Subcutaneous abdominal adipose tissue (tissue), 5 donors: ENCODE data around the gene SLC39A2.
A peak's percentile ranks its signal among the peaks of the same experiment; 100 is the strongest.
"Not testable (repeated sequence)": the region's sequence is repeated elsewhere in the genome, so short reads cannot be mapped to it uniquely, and the experiment has no call there.

Experiments used
- H3K27ac ChIP-seq: one replicate; pipeline ENCODE4 v1.7.0; 2013; ENCODE audit warnings: low read depth, mild to moderate bottlenecking, inconsistent platforms, low read length, moderate library complexity
- H3K27me3 ChIP-seq, 5 donors: one replicate each; pipeline ENCODE4 v1.7.0; 2013; ENCODE audit warnings: low read length in 5 of 5, inconsistent platforms in 1 of 5; ENCODE audit not compliant: control insufficient read depth in 5 of 5, insufficient read depth in 4 of 5
- H3K36me3 ChIP-seq, 5 donors: one replicate each; pipeline ENCODE4 v1.7.0; 2013; ENCODE audit warnings: low read length in 5 of 5; ENCODE audit not compliant: control insufficient read depth in 5 of 5, insufficient read depth in 5 of 5
- H3K4me1 ChIP-seq, 5 donors: one replicate each; pipeline ENCODE4 v1.7.0; 2013; ENCODE audit warnings: low read length in 5 of 5, mild to moderate bottlenecking in 3 of 5, moderate library complexity in 1 of 5; ENCODE audit not compliant: control insufficient read depth in 5 of 5, insufficient read depth in 5 of 5
- H3K4me3 ChIP-seq, 5 donors: one replicate each; pipeline ENCODE4 v1.7.0; 2013; ENCODE audit warnings: low read length in 5 of 5, low read depth in 1 of 5
- H3K9ac ChIP-seq, 5 donors: one replicate each; pipeline ENCODE4 v1.7.0; 2013; ENCODE audit warnings: low read length in 5 of 5, mild to moderate bottlenecking in 4 of 5, moderate library complexity in 3 of 5
- H3K9me3 ChIP-seq, 5 donors: one replicate each; pipeline ENCODE4 v1.7.0; 2013; ENCODE audit warnings: low read length in 5 of 5; ENCODE audit not compliant: control insufficient read depth in 5 of 5
- donor health status: healthy.
- donor health status: healthy.
- donor health status: healthy.
- donor health status: healthy.
- donor health status: healthy.

Gene SLC39A2, protein sequence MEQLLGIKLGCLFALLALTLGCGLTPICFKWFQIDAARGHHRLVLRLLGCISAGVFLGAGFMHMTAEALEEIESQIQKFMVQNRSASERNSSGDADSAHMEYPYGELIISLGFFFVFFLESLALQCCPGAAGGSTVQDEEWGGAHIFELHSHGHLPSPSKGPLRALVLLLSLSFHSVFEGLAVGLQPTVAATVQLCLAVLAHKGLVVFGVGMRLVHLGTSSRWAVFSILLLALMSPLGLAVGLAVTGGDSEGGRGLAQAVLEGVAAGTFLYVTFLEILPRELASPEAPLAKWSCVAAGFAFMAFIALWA

DNA sequence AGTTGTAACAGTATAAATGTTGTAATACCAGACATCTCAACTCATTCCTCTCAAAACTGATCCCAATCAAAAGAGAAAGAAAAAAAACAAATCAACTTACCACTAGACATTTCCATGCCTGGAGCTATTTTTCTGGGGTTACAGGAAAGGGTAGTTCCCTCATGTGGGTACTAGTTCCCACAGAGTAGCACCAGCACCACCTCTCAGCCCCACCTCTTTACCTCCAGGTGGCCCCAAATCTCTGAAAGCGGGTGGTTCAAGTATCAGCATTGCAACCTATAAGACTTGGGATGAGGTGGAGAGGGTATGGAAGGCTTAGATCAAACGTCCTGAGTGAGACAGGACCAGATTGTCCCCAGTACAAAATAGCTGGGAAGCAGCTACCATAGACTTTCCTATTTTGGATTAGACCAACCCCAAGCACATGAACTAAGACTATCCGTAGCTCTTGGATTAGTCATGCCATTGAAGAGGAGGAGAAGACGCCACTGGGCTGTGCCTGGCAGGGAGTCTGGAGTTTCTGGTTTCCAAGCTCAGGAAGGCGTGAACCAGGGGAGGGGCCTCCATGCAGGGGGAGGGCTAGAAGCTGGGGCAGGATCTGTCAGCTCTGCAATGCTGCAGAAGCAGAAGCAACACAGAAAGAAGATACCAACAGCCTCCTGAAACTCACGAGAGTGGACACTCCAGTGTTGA, at the start of gene SLC39A2:
SLC39A2 (plus strand) TSS at position 620 of the 693 bp plus-strand sequence. CDS start 154 bp downstream, outside the sequence.
- H3K27ac ChIP-seq = peak within 1 kb of the TSS; percentile 23

DNA sequence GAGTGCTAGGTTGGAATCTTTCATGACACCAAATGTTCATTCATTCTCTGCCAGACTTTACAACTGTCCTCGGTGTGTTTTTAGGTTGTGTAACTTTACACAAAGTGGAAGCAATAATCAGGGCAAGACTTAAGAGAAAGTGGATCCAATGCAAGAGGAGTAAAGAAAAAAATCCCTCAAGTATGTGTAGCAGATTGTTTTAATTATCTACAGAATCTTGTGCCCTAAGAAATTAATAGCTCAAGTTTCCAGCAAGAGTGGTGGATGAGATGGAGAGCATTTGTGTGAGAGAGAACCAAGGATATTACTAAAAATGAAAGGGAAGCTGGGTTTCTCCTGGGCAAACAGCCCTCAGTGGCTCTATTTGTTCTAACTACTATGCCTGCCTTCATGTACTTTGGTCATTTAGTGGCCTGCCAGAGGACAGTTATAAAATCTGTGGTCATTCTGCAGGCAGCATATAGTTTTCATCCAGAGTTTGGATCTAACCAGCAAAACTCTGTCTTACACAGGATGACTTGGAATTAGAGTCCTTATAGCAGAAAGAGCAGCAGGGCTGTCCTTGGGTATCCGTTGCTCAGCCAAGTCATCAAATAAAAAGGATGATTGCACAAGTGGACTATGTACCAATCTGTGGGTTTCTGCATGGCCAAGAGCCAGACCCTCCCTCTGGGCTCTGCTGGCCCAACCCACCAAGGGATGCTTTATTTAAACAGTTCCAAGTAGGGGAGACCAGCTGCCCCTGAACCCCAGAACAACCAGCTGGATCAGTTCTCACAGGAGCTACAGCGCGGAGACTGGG, 44.2 kb upstream of the SLC39A2 start, which contains the start of gene RNASE2:
RNASE2 (plus strand) TSS at position 752 of the 802 bp plus-strand sequence. CDS start 285 bp downstream, outside the sequence.
- H3K4me1 ChIP-seq, H3K9me3 ChIP-seq, H3K9ac ChIP-seq, H3K36me3 ChIP-seq, H3K4me3 ChIP-seq, H3K27me3 ChIP-seq, H3K27ac ChIP-seq: not testable (repeated sequence)

More for the DNA sequence above, at the start of gene SLC39A2:
- Histone ChIP-seq H3K4me3 (no peak within 1 kb of the TSS), H3K9me3 (no peaks in the 10 kb centered on the region), H3K36me3 (peaks cover 25 to 38% (median 37%) of the 10 kb centered on the region in 5 donors), H3K27me3 (no peaks in the 10 kb centered on the region), H3K4me1 (peaks cover 2 to 9% (median 4%) of the 10 kb centered on the region in 5 donors), H3K9ac (no peak within 1 kb of the TSS)

DNA sequence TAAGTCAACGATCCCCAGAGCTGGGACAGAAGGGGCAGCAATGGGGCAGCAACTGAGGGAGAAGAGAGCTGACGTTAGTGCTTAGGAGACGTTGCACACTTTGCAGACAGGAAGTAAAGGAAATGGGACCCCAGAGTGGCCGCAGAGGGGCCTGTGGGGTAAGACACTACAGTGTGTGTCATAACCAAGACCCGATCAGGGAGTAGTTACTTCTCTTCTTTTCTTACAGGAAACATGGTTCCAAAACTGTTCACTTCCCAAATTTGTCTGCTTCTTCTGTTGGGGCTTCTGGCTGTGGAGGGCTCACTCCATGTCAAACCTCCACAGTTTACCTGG, 43.6 kb upstream of the SLC39A2 start:
- not testable (repeated sequence) for H3K4me3 ChIP-seq, H3K9ac ChIP-seq, H3K27ac ChIP-seq

DNA sequence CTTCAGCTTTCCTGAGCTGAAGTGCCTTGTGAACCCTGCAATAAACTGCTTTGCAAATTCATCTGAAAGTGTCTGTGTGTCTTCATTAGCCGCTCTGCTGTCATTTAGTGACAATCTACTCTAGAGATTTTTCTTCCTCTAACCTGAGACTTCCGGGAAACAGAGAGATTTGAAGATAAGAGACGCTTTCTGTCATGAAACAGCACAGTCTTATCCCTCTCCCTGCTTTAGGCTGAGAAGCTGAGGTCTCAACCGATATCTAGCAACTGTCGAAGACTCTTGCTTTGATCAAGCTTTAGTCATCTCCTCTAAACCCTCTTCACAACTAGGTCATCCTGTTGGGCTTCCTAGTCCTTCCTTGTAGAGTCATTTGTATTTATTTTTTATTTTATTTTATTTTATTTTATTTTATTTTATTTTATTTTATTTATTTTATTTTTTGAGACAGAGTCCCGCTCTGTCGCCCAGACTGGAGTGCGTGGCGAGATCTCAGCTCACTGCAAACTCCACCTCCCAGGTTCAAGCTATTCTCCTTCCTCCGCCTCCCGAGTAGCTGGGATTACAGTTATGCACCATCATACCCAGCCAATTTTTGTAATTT, 42.6 kb upstream of the SLC39A2 start:
- H3K27ac ChIP-seq = no peak overlapping the region
- H3K4me3 ChIP-seq = no peak overlapping the region
- H3K27me3 ChIP-seq = peaks cover 0 to 3% (median 0%) of the 10 kb centered on the region in 5 donors
- no peaks in the 10 kb centered on the region for H3K36me3 ChIP-seq
- H3K4me1 ChIP-seq = no peaks in the 10 kb centered on the region
- no peaks in the 10 kb centered on the region for H3K9me3 ChIP-seq
- no peak overlapping the region for H3K9ac ChIP-seq

More for the DNA sequence above, 43.6 kb upstream of the SLC39A2 start:
- not testable (repeated sequence) for H3K4me1 ChIP-seq, H3K36me3 ChIP-seq, H3K9me3 ChIP-seq, H3K27me3 ChIP-seq

DNA sequence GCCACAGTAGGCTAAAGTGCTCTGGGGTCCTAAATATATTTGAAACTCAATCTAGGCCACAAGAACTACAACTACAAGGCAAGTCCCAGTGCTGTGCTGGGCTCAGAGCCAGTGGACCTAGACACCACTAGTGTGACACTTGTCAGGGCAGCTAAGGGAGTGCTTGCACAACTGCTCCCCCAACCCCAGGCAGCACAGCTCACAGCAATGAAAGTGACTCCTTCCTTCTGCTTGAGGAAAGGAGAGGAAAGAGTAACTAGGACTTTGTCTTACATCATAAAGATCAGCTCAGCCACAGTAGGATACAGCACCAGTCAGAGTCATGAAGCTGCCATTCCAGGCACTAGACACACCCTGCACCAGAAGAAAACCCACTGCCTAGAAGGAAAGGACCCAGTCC, 40.1 kb upstream of the SLC39A2 start:
- H3K9ac ChIP-seq, H3K4me1 ChIP-seq, H3K4me3 ChIP-seq, H3K27me3 ChIP-seq, H3K36me3 ChIP-seq, H3K27ac ChIP-seq, H3K9me3 ChIP-seq: not testable (repeated sequence)

DNA sequence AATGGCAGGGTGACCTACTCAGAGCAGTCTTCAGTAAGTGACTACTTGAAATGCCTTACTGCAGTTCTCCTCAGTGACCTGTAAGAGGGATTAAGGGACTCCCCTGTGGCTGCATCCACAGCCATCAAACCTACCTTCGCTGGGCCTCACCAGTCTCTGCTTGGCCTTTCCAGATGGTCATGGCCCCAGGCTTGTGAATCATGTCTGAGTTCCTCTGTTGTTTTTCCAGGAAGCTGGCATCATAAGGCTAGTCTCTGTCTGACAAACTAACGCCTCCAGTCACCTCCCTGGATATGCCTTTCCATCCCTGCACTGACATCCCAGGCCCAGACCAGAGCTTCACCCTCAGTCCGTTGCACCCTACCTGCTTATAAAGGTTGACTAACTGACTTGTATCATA, 29.8 kb upstream of the SLC39A2 start:
- Histone ChIP-seq H3K4me1 (peaks cover 2 to 15% (median 14%) of the 10 kb centered on the region in 5 donors), H3K27me3 (peaks cover 0 to 4% (median 1%) of the 10 kb centered on the region in 5 donors), H3K27ac (no peak overlapping the region), H3K36me3 (no peaks in the 10 kb centered on the region), H3K9ac (no peak overlapping the region), H3K9me3 (no peaks in the 10 kb centered on the region), H3K4me3 (no peak overlapping the region)

DNA sequence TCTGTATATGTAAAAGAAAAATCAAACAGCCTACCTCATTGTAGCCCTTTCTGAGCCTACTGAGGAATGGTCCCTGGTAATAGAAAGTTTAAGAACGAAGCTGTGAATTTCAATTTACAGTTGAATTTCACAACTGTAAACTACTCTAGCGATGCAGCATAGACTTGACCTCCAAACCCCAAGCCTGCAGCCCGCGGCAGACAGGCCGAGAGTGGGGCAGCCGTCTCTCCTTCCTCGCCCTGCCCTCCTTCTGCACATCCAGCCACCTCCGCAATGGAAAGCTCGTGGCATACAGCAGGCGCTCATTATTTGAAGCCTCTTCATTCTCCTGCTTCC, 28.5 kb upstream of the SLC39A2 start:
- no peaks in the 10 kb centered on the region for H3K36me3 ChIP-seq
- peak overlapping the region in 4 of 5 donors; percentile 71 to 81 (median 78) for H3K9ac ChIP-seq
- H3K9me3 ChIP-seq = no peaks in the 10 kb centered on the region
- H3K27ac ChIP-seq = peak overlapping the region; percentile 60
- peaks cover 2 to 15% (median 14%) of the 10 kb centered on the region in 5 donors for H3K4me1 ChIP-seq
- no peaks in the 10 kb centered on the region for H3K27me3 ChIP-seq
- peak overlapping the region; percentile 49 to 89 (median 86) for H3K4me3 ChIP-seq

DNA sequence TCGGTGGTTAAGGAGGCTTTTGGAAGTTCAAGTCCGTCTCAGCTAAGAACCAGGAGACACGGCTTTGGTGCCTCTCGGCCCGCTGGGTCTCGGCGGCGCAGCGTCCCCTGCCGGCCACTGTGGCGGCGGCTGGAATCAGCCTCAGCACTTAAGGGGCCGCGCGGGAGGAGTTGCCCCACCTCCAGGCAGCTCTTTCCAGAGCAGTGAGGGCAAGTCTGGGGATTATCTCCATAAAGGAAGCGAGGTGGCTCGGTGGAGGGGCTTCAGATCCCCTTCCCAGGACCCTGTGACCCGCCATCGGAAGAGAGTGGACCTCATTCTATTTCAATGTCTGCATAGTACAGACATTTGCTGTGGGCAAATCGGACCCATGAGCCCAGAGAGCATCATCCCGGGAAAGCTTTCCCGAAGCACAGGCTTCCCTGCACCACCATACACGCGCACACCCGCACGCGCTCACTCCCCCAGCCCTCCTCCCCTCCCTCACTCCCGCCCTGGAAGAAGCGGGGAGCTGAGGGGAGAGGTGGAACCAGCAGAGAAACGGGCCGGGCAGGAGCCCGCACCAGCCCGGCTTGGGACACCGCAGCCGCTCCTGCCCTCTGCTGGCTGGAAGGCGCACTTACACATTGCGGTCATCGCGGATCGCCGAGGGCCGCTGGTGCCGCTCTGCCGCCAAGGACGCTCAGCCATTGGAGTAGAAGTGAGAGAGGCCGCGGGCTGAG, 27.9 kb upstream of the SLC39A2 start:
- Histone ChIP-seq H3K36me3 (no peaks in the 10 kb centered on the region), H3K27ac (peak overlapping the region; percentile 60), H3K9me3 (no peaks in the 10 kb centered on the region), H3K4me3 (peak overlapping the region; percentile 84 to 94 (median 86)), H3K4me1 (peaks cover 2 to 15% (median 14%) of the 10 kb centered on the region in 5 donors), H3K9ac (peak overlapping the region in 4 of 5 donors; percentile 71 to 81 (median 78)), H3K27me3 (no peaks in the 10 kb centered on the region)

DNA sequence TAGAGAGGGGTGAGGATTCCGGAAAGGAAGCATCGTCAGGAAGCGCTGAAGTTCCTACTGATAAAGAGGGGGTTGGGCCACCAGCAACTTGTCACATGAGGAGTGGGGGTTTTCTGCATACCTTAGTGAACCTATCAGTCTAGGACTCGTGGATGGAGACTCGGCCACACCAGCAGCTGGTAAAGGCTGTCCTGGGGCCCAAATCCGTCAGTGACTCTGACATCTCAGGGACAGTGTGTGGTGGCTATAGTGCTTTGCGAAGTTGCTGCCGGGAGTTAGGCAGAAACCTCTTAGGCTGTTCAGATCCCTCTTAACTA, 27.4 kb upstream of the SLC39A2 start:
- Histone ChIP-seq H3K27me3 (no peaks in the 10 kb centered on the region), H3K36me3 (no peaks in the 10 kb centered on the region), H3K9me3 (no peaks in the 10 kb centered on the region), H3K27ac (no peak overlapping the region), H3K9ac (peak overlapping the region in 2 of 5 donors; percentile 65 to 81), H3K4me1 (peaks cover 2 to 15% (median 14%) of the 10 kb centered on the region in 5 donors), H3K4me3 (peak overlapping the region; percentile 63 to 89 (median 86))
